ENCODE measurements around the gene SFXN5. TPM values are rescaled to one million over a fixed set of nuclear protein-coding genes. Genes with fewer than 3 reads are reported as not detected.
"Not testable (repeated sequence)": the region's sequence is repeated elsewhere in the genome, so short reads cannot be mapped to it uniquely, and the experiment has no call there.

Gene SFXN5
- polyA plus RNA-seq, 1 donor (not counting 4 experiments of a cell fraction or from before 2014, with no cell fraction given) = 6.3 TPM

DNA sequence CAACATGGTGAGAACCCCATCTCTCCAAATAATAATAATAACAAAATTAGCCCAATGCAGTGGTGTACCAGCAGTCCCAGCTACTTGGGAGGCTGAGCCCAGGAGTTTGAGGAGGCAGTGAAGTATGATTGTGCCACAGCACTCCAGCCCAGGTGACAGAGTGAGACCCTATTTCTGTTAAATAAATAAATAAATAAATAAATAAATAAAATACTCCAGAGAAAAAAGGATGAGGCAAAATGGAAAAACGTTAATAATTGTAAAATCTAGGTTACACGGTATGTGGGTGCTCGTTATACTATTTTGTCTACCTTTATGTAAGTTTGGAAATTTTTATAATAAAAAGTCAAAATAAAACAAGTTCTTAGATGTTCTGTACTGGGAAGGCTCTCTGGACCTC lies 162.8 kb downstream of the SFXN5 start:
- Histone ChIP-seq H3K27me3 (ENCODE audit: control insufficient read depth, extremely low read depth, insufficient read depth, low read length) (peaks cover 39% of the 10 kb centered on the region), H3K79me2 (ENCODE audit: control insufficient read depth, insufficient read depth, low read length) (no peaks in the 10 kb centered on the region), H3K4me3 (ENCODE audit: control insufficient read depth in 2 of 3, extremely low read depth in 1 of 3, insufficient read depth in 2 of 3, low read depth in 1 of 3, low read length in 3 of 3) (no peak overlapping the region), H3K9me1 (ENCODE audit: control insufficient read depth, extremely low read depth, insufficient read depth, low read length) (no peaks in the 10 kb centered on the region), H3K27ac (ENCODE audit: control insufficient read depth, insufficient read depth, low read length) (no peak overlapping the region), H3K9me3 (ENCODE audit: control insufficient read depth, low read depth, low read length) (no peaks in the 10 kb centered on the region), H3K4me1 (ENCODE audit: control insufficient read depth, extremely low read depth, insufficient read depth, low read length) (no peaks in the 10 kb centered on the region), H3K4me2 (ENCODE audit: control insufficient read depth, extremely low read depth, insufficient read depth, low read depth, low read length) (no peak overlapping the region), H3K36me3 (ENCODE audit: control insufficient read depth in 2 of 2, extremely low read depth in 1 of 2, insufficient read depth in 2 of 2, low read length in 2 of 2) (no peaks in the 10 kb centered on the region), H2AFZ (ENCODE audit: control insufficient read depth, low read length) (no peak overlapping the region), H3K9ac (ENCODE audit: control insufficient read depth, extremely low read depth, insufficient read depth, low read length) (no peak overlapping the region), H4K20me1 (ENCODE audit: control insufficient read depth, extremely low read depth, insufficient read depth, low read length) (no peaks in the 10 kb centered on the region)
- DNase-seq (ENCODE audit: low read depth, low spot score) (no peak), FAIRE-seq (no peak)
- TF ChIP-seq EZH2 (IDR thresholded peaks at IDR 0.05; ENCODE audit: low read length) = no peak
- TF ChIP-seq, protein P1, sequence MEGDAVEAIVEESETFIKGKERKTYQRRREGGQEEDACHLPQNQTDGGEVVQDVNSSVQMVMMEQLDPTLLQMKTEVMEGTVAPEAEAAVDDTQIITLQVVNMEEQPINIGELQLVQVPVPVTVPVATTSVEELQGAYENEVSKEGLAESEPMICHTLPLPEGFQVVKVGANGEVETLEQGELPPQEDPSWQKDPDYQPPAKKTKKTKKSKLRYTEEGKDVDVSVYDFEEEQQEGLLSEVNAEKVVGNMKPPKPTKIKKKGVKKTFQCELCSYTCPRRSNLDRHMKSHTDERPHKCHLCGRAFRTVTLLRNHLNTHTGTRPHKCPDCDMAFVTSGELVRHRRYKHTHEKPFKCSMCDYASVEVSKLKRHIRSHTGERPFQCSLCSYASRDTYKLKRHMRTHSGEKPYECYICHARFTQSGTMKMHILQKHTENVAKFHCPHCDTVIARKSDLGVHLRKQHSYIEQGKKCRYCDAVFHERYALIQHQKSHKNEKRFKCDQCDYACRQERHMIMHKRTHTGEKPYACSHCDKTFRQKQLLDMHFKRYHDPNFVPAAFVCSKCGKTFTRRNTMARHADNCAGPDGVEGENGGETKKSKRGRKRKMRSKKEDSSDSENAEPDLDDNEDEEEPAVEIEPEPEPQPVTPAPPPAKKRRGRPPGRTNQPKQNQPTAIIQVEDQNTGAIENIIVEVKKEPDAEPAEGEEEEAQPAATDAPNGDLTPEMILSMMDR (optimal IDR thresholded peaks at IDR 0.05 in 1 of 3, IDR thresholded peaks at IDR 0.05 in 1 of 3, conservative IDR thresholded peaks at IDR 0.05 in 1 of 3; ENCODE audit: extremely low read depth in 1 of 3, insufficient read depth in 2 of 3, low read length in 3 of 3) = no peak
- dilution Hi-C loops (cut with MboI; ENCODE audit: extremely low pct_ligation_motif_present, low sequenced_read_pairs) = no loop called here

DNA sequence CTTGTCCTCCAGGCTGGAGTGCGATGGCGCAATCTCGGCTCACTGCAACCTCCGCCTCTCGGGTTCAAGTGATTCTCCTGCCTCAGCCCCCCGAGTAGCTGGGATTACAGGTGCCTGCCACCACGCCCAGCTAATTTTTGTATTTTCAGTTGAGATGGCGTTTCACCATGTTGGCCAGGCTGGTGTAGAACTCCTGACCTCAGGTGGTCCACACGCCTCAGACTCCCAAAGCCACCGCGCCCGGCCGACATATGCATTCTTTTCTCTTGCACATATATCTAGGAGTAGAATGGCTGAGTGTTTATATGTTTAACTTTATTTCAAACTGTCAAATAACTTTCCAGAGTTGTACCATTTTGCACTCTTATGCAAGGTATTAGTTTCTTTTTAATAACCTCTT lies 164.1 kb downstream of the SFXN5 start:
- dilution Hi-C loops (cut with MboI; ENCODE audit: extremely low pct_ligation_motif_present, low sequenced_read_pairs); H2AFZ ChIP-seq (ENCODE audit: control insufficient read depth, low read length); H3K79me2 ChIP-seq (ENCODE audit: control insufficient read depth, insufficient read depth, low read length); H4K20me1 ChIP-seq (ENCODE audit: control insufficient read depth, extremely low read depth, insufficient read depth, low read length); H3K9me3 ChIP-seq (ENCODE audit: control insufficient read depth, low read depth, low read length); H3K27ac ChIP-seq (ENCODE audit: control insufficient read depth, insufficient read depth, low read length); H3K36me3 ChIP-seq (ENCODE audit: control insufficient read depth in 2 of 2, extremely low read depth in 1 of 2, insufficient read depth in 2 of 2, low read length in 2 of 2); H3K4me3 ChIP-seq (ENCODE audit: control insufficient read depth in 2 of 3, extremely low read depth in 1 of 3, insufficient read depth in 2 of 3, low read depth in 1 of 3, low read length in 3 of 3); H3K4me2 ChIP-seq (ENCODE audit: control insufficient read depth, extremely low read depth, insufficient read depth, low read depth, low read length); H3K4me1 ChIP-seq (ENCODE audit: control insufficient read depth, extremely low read depth, insufficient read depth, low read length); H3K9ac ChIP-seq (ENCODE audit: control insufficient read depth, extremely low read depth, insufficient read depth, low read length); DNase-seq (ENCODE audit: low read depth, low spot score); H3K9me1 ChIP-seq (ENCODE audit: control insufficient read depth, extremely low read depth, insufficient read depth, low read length); FAIRE-seq: not testable (repeated sequence)
- H3K27me3 ChIP-seq (ENCODE audit: control insufficient read depth, extremely low read depth, insufficient read depth, low read length) = peaks cover 39% of the 10 kb centered on the region

DNA sequence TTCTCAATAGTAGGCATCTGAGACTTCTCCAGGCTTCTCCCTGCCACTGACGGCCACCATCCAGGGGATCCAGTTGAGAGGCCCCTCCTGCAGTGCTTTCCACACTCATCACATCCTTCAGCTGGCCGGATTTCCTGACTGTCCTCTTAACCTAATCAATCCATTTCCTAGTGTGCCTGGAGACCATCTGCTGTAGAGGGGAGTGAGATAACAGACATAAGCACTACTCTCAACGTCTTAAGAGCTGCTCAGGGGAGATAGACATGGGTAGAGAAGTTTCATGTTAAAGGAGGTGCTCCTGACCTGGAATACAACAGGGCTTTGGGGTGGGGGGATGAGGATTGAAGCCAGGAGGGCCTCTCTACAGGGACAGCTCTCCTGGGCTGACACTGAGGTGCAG lies 170.1 kb downstream of the SFXN5 start:
- Histone ChIP-seq H3K9me1 (ENCODE audit: control insufficient read depth, extremely low read depth, insufficient read depth, low read length) (no peaks in the 10 kb centered on the region), H3K27me3 (ENCODE audit: control insufficient read depth, extremely low read depth, insufficient read depth, low read length) (peaks cover 32% of the 10 kb centered on the region), H4K20me1 (ENCODE audit: control insufficient read depth, extremely low read depth, insufficient read depth, low read length) (no peaks in the 10 kb centered on the region), H3K4me3 (ENCODE audit: control insufficient read depth in 2 of 3, extremely low read depth in 1 of 3, insufficient read depth in 2 of 3, low read depth in 1 of 3, low read length in 3 of 3) (no peak overlapping the region), H3K4me1 (ENCODE audit: control insufficient read depth, extremely low read depth, insufficient read depth, low read length) (peaks cover 2% of the 10 kb centered on the region), H2AFZ (ENCODE audit: control insufficient read depth, low read length) (no peak overlapping the region), H3K9ac (ENCODE audit: control insufficient read depth, extremely low read depth, insufficient read depth, low read length) (no peak overlapping the region), H3K27ac (ENCODE audit: control insufficient read depth, insufficient read depth, low read length) (no peak overlapping the region), H3K4me2 (ENCODE audit: control insufficient read depth, extremely low read depth, insufficient read depth, low read depth, low read length) (no peak overlapping the region), H3K9me3 (ENCODE audit: control insufficient read depth, low read depth, low read length) (no peaks in the 10 kb centered on the region), H3K79me2 (ENCODE audit: control insufficient read depth, insufficient read depth, low read length) (no peaks in the 10 kb centered on the region), H3K36me3 (ENCODE audit: control insufficient read depth in 2 of 2, extremely low read depth in 1 of 2, insufficient read depth in 2 of 2, low read length in 2 of 2) (no peaks in the 10 kb centered on the region)
- dilution Hi-C loops (cut with MboI; ENCODE audit: extremely low pct_ligation_motif_present, low sequenced_read_pairs) = no loop called here
- TF ChIP-seq, protein P1 (optimal IDR thresholded peaks at IDR 0.05 in 1 of 3, IDR thresholded peaks at IDR 0.05 in 1 of 3, conservative IDR thresholded peaks at IDR 0.05 in 1 of 3; ENCODE audit: extremely low read depth in 1 of 3, insufficient read depth in 2 of 3, low read length in 3 of 3) = no peak
- TF ChIP-seq EZH2 (IDR thresholded peaks at IDR 0.05; ENCODE audit: low read length) = no peak
- FAIRE-seq (no peak), DNase-seq (ENCODE audit: low read depth, low spot score) (no peak)
